IMR-90 (cell line): ENCODE data around the gene KCNAB1. TPM values are rescaled to one million over a fixed set of nuclear protein-coding genes. Genes with fewer than 3 reads are reported as not detected.

ENCODE experiments used
- ATAC-seq: fragments of 200-7000 bp; cut with Tn5 transposase; 2 replicates; pipeline ENCODE4 v1.9.1; 2020; ENCODE audit warnings: low read depth, mild to moderate bottlenecking, moderate library complexity
- BruUV-seq: library from RNA; stranded (reverse); fragments of 400-500 nt; replicated peaks from 2 replicates; lab custom pipeline; 2021; lab: Mats Ljungman, UMichigan
- CTCF ChIA-PET: fragments of 300-600 bp; formaldehyde crosslinking; extraction: SDS; loops from one replicate; lab custom pipeline; 2021; ENCODE audit warnings: antibody characterized with exemption; lab: Yijun Ruan, JAX
- POLR2A ChIA-PET: fragments of 300-600 bp; sonication (Branson Sonifier 250); formaldehyde crosslinking; loops from one replicate; lab custom pipeline; 2022; ENCODE audit warnings: antibody characterized with exemption; ENCODE audit not compliant: unreplicated experiment; lab: Charles Lee
- DNase-seq: peaks from one replicate; pipeline ENCODE4 v3.0.0; 2013
- H2AFZ ChIP-seq: replicated peaks from 2 replicates; pipeline ENCODE3; 2013; ENCODE audit warnings: low read length, mild to moderate bottlenecking; ENCODE audit not compliant: poor library complexity
- H2AK5ac ChIP-seq: 2 replicates; pipeline ENCODE4 v1.6.1; 2013; ENCODE audit warnings: low read depth, low read length, inconsistent platforms
- H2AK9ac ChIP-seq: replicated peaks from 2 replicates; pipeline ENCODE3; 2013; ENCODE audit warnings: mild to moderate bottlenecking, low read depth, low read length, moderate library complexity; ENCODE audit not compliant: poor library complexity
- H2BK120ac ChIP-seq: 2 replicates; pipeline ENCODE4 v1.6.1; 2013; ENCODE audit warnings: low read depth, low read length, inconsistent platforms
- H2BK15ac ChIP-seq: 3 replicates; pipeline ENCODE4 v1.6.1; 2013; ENCODE audit warnings: low read depth, low read length, inconsistent platforms
- H2BK20ac ChIP-seq: 2 replicates; pipeline ENCODE4 v1.6.1; 2013; ENCODE audit warnings: low read depth, mild to moderate bottlenecking, inconsistent platforms, low read length, moderate library complexity
- H2BK5ac ChIP-seq: 2 replicates; pipeline ENCODE4 v1.6.1; 2013; ENCODE audit warnings: mild to moderate bottlenecking, low read depth, low read length, inconsistent platforms; ENCODE audit not compliant: poor library complexity, severe bottlenecking
- H3K14ac ChIP-seq: replicated peaks from 2 replicates; pipeline ENCODE4 v1.6.1; 2013; ENCODE audit warnings: low read depth, low read length, inconsistent platforms
- H3K18ac ChIP-seq: 2 replicates; pipeline ENCODE4 v1.6.1; 2013; ENCODE audit warnings: low read depth, low read length, control low read depth
- H3K23ac ChIP-seq: 2 replicates; pipeline ENCODE4 v1.6.1; 2013; ENCODE audit warnings: low read depth, low read length, inconsistent platforms
- H3K27ac ChIP-seq: 2 replicates; pipeline ENCODE4 v1.5.1; 2013; ENCODE audit warnings: mild to moderate bottlenecking, control low read depth, low read length; ENCODE audit not compliant: insufficient read depth
- H3K27me3 ChIP-seq: 2 replicates; pipeline ENCODE4 v1.6.1; 2013; ENCODE audit warnings: low read length; ENCODE audit not compliant: control insufficient read depth, insufficient read depth
- H3K36me3 ChIP-seq: 2 replicates; pipeline ENCODE4 v1.6.1; 2013; ENCODE audit warnings: low read length, mixed read lengths; ENCODE audit not compliant: control insufficient read depth, insufficient read depth
- H3K4ac ChIP-seq: 2 replicates; pipeline ENCODE4 v1.6.1; 2013; ENCODE audit warnings: low read depth, low read length, inconsistent platforms
- H3K4me1 ChIP-seq: 2 replicates; pipeline ENCODE4 v1.6.1; 2013; ENCODE audit warnings: low read length, mixed read lengths; ENCODE audit not compliant: control insufficient read depth, insufficient read depth
- H3K4me2 ChIP-seq: 2 replicates; pipeline ENCODE4 v1.6.1; 2013; ENCODE audit warnings: low read depth, mild to moderate bottlenecking, control low read depth, low read length, moderate library complexity
- H3K4me3 ChIP-seq: 2 replicates; pipeline ENCODE4 v1.5.1; 2013; ENCODE audit warnings: low read depth, mild to moderate bottlenecking, control low read depth, low read length, moderate library complexity; ENCODE audit not compliant: insufficient read depth
- H3K56ac ChIP-seq: 2 replicates; pipeline ENCODE4 v1.6.1; 2013; ENCODE audit warnings: low read length, inconsistent platforms; ENCODE audit not compliant: insufficient read depth; ENCODE audit errors: extremely low read depth
- H3K79me1 ChIP-seq, 2 experiments: 2 replicates each; pipeline ENCODE4 v1.6.1; 2013; ENCODE audit warnings: low read length in 2 of 2, inconsistent platforms in 1 of 2, low read depth in 1 of 2
- H3K9ac ChIP-seq: 2 replicates; pipeline ENCODE4 v1.6.1; 2013; ENCODE audit warnings: low read depth, low read length, control low read depth
- H3K9me1 ChIP-seq: 2 replicates; pipeline ENCODE4 v1.6.1; 2013; ENCODE audit warnings: low read length, inconsistent platforms; ENCODE audit not compliant: insufficient read depth
- H3K9me3 ChIP-seq: 2 replicates; pipeline ENCODE4 v1.6.1; 2013; ENCODE audit warnings: low read length; ENCODE audit not compliant: control insufficient read depth, insufficient read depth
- H4K20me1 ChIP-seq: 2 replicates; pipeline ENCODE4 v1.6.1; 2013; ENCODE audit warnings: low read length, inconsistent platforms; ENCODE audit not compliant: insufficient read depth
- H4K5ac ChIP-seq: 2 replicates; pipeline ENCODE4 v1.6.1; 2013; ENCODE audit warnings: mild to moderate bottlenecking, low read depth, low read length, control low read depth
- H4K8ac ChIP-seq, 2 experiments: 2 replicates each; pipeline ENCODE4 v1.6.1; 2013; ENCODE audit warnings: low read depth in 2 of 2, low read length in 2 of 2, control low read depth in 1 of 2, inconsistent platforms in 1 of 2
- H4K91ac ChIP-seq: 2 replicates; pipeline ENCODE4 v1.6.1; 2013; ENCODE audit warnings: low read depth, low read length, inconsistent platforms; ENCODE audit not compliant: insufficient read depth
- BHLHE40 ChIP-seq: fragments of 150-350 bp; IDR thresholded peaks from 2 replicates; pipeline ENCODE4 v1.6.1; 2016; ENCODE audit warnings: mild to moderate bottlenecking, low read depth, low read length
- CEBPB ChIP-seq: IDR thresholded peaks from 2 replicates; pipeline ENCODE4 v1.6.1; 2012; ENCODE audit warnings: low read depth, low read length, improper control_type of control experiment
- CHD1 ChIP-seq: IDR thresholded peaks from 2 replicates; pipeline ENCODE4 v1.6.1; 2012; ENCODE audit warnings: low read depth, low read length, improper control_type of control experiment
- ELK1 ChIP-seq: fragments of 150-350 bp; IDR thresholded peaks from 2 replicates; pipeline ENCODE4 v1.6.1; 2016; ENCODE audit warnings: low read depth, mild to moderate bottlenecking, low read length, moderate library complexity, borderline replicate concordance
- FOS ChIP-seq: fragments of 150-350 bp; IDR thresholded peaks from 2 replicates; pipeline ENCODE4 v1.6.1; 2016; ENCODE audit warnings: low read depth, low read length
- MAFK ChIP-seq: IDR thresholded peaks from 2 replicates; pipeline ENCODE4 v1.6.1; 2012; ENCODE audit warnings: low read depth, low read length, improper control_type of control experiment
- MAZ ChIP-seq: IDR thresholded peaks from 2 replicates; pipeline ENCODE4 v1.6.1; 2012; ENCODE audit warnings: low read depth, mild to moderate bottlenecking, low read length, improper control_type of control experiment, moderate library complexity, borderline replicate concordance
- MXI1 ChIP-seq: IDR thresholded peaks from 2 replicates; pipeline ENCODE4 v1.6.1; 2012; ENCODE audit warnings: low read depth, mild to moderate bottlenecking, low read length, moderate library complexity, borderline replicate concordance
- NFE2L2 ChIP-seq: fragments of 150-350 bp; IDR thresholded peaks from 2 replicates; pipeline ENCODE4 v1.6.1; 2016; ENCODE audit warnings: low read depth, mild to moderate bottlenecking, low read length
- POLR2A ChIP-seq: IDR thresholded peaks from 2 replicates; pipeline ENCODE4 v1.6.1; 2012; ENCODE audit warnings: mild to moderate bottlenecking, low read depth, low read length
- RAD21 ChIP-seq: IDR thresholded peaks from 2 replicates; pipeline ENCODE4 v1.6.1; 2012; ENCODE audit warnings: low read length, improper control_type of control experiment
- RCOR1 ChIP-seq: IDR thresholded peaks from 2 replicates; pipeline ENCODE4 v1.6.1; 2012; ENCODE audit warnings: mild to moderate bottlenecking, low read length, improper control_type of control experiment; ENCODE audit not compliant: insufficient replicate concordance
- RFX5 ChIP-seq: IDR thresholded peaks from 2 replicates; pipeline ENCODE4 v1.8.0; 2012; ENCODE audit warnings: low read depth, mild to moderate bottlenecking, low read length, moderate library complexity
- SMC3 ChIP-seq: fragments of 150-350 bp; IDR thresholded peaks from 2 replicates; pipeline ENCODE4 v1.6.1; 2016; ENCODE audit warnings: low read depth, mild to moderate bottlenecking, antibody characterized with exemption, low read length, moderate library complexity
- USF2 ChIP-seq: fragments of 150-350 bp; IDR thresholded peaks from 2 replicates; pipeline ENCODE4 v1.6.1; 2017; ENCODE audit warnings: mild to moderate bottlenecking, antibody characterized with exemption, low read length, low read depth
- dilution Hi-C: fragments of 300-500 bp; cut with HindIII; formaldehyde crosslinking; loops from one replicate; pipeline ENCODE4 v1.14.3; 2018; ENCODE audit warnings: low sequenced_read_pairs; ENCODE audit not compliant: unreplicated experiment
- in situ Hi-C: fragments of 300-500 bp; cut with MboI; formaldehyde crosslinking; loops from 3 replicates; pipeline ENCODE4 v1.14.3; 2019; ENCODE audit warnings: low sequenced_read_pairs, inconsistent platforms, mixed read lengths
- intact Hi-C: fragments of 100-400 bp; cut with micrococcal nuclease; formaldehyde crosslinking; loops from 2 replicates; pipeline ENCODE4 v1.10.0; 2022
- polyA plus RNA-seq, 3 experiments: library from polyadenylated mRNA; depleted of rRNA; stranded (reverse); fragments of >200 nt; gene quantifications; 2 replicates each; pipeline ENCODE4 v1.2.3, GENCODE V29; 2012; ENCODE audit warnings: low replicate concordance in 1 of 3
- total RNA-seq: library from RNA; depleted of rRNA; stranded (reverse); fragments of >200 nt; gene quantifications from 2 replicates; pipeline ENCODE4 v1.2.3, GENCODE V29; 2012
- TF ChIP-seq, protein P1 (sequence below): conservative IDR thresholded peaks from 2 replicates; pipeline ENCODE4 v1.5.1; 2012; ENCODE audit warnings: mild to moderate bottlenecking, low read depth, low read length, improper control_type of control experiment

KCNAB1 gene
- total and polyA plus RNA-seq, 2 of the 4 experiments (the other 2 are of a cell fraction): under 0.01 to 0.07 TPM

- intact Hi-C loops (no loop called here), in situ Hi-C loops (no loop called here), dilution Hi-C loops (no loop called here)
- Histone ChIP-seq H4K20me1 (no peaks in the 10 kb centered on the region), H3K79me1 (no peaks in the 10 kb centered on the region), H3K56ac (no peak overlapping the region), H2AFZ (no peak overlapping the region), H2BK5ac (no peak overlapping the region), H3K4me2 (no peak overlapping the region), H2BK20ac (no peak overlapping the region), H3K27ac (no peak overlapping the region), H3K9ac (no peak overlapping the region), H4K5ac (no peak overlapping the region), H4K91ac (no peak overlapping the region), H3K4me1 (no peaks in the 10 kb centered on the region), H3K4me3 (no peak overlapping the region), H2BK120ac (no peak overlapping the region), H4K8ac (no peak overlapping the region), H3K23ac (no peak overlapping the region), H2BK15ac (no peak overlapping the region), H3K14ac (no peak overlapping the region), H3K9me3 (no peaks in the 10 kb centered on the region), H3K4ac (no peak overlapping the region), H3K9me1 (no peaks in the 10 kb centered on the region), H3K36me3 (no peaks in the 10 kb centered on the region), H3K18ac (no peak overlapping the region), H3K27me3 (peaks cover 4% of the 10 kb centered on the region; the same call in 1 of the 2 replicates), H2AK9ac (no peak overlapping the region), H2AK5ac (no peak overlapping the region)
- TF ChIP-seq CHD1 (no peak), RAD21 (no peak), FOS (no peak), NFE2L2 (no peak), CEBPB (no peak), POLR2A (no peak), MXI1 (no peak), BHLHE40 (no peak), MAFK (no peak), SMC3 (no peak), MAZ (no peak), RFX5 (no peak), ELK1 (no peak), RCOR1 (no peak), USF2 (no peak)
- TF ChIP-seq, protein P1, sequence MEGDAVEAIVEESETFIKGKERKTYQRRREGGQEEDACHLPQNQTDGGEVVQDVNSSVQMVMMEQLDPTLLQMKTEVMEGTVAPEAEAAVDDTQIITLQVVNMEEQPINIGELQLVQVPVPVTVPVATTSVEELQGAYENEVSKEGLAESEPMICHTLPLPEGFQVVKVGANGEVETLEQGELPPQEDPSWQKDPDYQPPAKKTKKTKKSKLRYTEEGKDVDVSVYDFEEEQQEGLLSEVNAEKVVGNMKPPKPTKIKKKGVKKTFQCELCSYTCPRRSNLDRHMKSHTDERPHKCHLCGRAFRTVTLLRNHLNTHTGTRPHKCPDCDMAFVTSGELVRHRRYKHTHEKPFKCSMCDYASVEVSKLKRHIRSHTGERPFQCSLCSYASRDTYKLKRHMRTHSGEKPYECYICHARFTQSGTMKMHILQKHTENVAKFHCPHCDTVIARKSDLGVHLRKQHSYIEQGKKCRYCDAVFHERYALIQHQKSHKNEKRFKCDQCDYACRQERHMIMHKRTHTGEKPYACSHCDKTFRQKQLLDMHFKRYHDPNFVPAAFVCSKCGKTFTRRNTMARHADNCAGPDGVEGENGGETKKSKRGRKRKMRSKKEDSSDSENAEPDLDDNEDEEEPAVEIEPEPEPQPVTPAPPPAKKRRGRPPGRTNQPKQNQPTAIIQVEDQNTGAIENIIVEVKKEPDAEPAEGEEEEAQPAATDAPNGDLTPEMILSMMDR: no peak
- no TSS peak for BruUV-seq
- DNase-seq (no peak), ATAC-seq (no peak; the same call in 1 of the 2 replicates)
- ChIA-PET CTCF (interaction anchor here (0.6 to 1.4 kb wide), 2 partner anchors 20 to 66 kb away, joined by 4 to 7 read pairs; no protein-coding TSS in a partner anchor), POLR2A (no interaction called here)
Observed at GRCh38 chr3:156469456-156469855, 349.1 kb downstream of the KCNAB1 start.
